ENCODE measurements around the gene POMZP3. TPM values are rescaled to one million over a fixed set of nuclear protein-coding genes. Genes with fewer than 3 reads are reported as not detected.
"Not testable (repeated sequence)": the region's sequence is repeated elsewhere in the genome, so short reads cannot be mapped to it uniquely, and the experiment has no call there.

POMZP3 gene
- total RNA-seq = 10 to 100 TPM in 3 of 6 donors, 1 to 10 TPM in 3; 6.7 to 28.3 (median 11.9) TPM

DNA sequence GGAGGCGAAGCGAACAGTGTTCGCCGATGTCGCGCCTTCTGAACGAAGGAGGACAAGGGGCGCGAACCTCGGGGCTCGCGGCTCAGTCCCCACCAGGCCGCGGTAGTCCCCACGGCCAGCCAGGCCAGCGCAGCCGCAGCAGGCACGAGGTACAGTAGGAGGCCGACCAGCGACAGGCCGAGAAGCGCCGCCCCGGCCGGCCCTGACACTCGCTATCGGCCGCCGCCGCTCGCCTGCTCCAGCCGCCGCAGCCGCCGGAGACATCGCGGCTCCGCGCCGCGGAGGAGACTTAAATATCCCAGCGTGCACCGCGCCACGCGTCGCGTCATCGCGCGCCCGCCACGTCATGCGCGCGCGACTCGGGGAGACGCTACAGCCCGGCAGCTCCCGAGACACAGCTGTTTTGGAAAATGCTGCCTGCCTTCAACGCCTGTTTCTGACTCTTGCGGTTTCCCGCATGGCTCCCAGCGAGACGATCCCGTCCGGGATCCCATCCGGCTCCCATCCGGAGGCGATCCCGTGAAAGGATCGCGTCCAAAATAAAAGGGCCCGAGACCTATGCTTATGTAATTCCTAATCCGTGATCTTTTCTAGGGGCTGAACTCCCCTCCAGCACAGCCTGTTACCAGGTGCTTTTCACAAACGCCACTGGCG is at the start of gene POMZP3:
POMZP3 (minus strand) TSS at position 291 of the 654 bp plus-strand sequence. CDS start 1,215 bp downstream, outside the sequence.
- peak in 1 of 2 donors; percentile 45 for TF ChIP-seq POLR2AphosphoS5 (IDR thresholded peaks at IDR 0.05)
- TF ChIP-seq, protein P1, sequence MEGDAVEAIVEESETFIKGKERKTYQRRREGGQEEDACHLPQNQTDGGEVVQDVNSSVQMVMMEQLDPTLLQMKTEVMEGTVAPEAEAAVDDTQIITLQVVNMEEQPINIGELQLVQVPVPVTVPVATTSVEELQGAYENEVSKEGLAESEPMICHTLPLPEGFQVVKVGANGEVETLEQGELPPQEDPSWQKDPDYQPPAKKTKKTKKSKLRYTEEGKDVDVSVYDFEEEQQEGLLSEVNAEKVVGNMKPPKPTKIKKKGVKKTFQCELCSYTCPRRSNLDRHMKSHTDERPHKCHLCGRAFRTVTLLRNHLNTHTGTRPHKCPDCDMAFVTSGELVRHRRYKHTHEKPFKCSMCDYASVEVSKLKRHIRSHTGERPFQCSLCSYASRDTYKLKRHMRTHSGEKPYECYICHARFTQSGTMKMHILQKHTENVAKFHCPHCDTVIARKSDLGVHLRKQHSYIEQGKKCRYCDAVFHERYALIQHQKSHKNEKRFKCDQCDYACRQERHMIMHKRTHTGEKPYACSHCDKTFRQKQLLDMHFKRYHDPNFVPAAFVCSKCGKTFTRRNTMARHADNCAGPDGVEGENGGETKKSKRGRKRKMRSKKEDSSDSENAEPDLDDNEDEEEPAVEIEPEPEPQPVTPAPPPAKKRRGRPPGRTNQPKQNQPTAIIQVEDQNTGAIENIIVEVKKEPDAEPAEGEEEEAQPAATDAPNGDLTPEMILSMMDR (IDR thresholded peaks at IDR 0.05) = peak in 1 of 6 experiments; percentile 10
- peak in 2 of 4 donors; percentile 75 to 83 for TF ChIP-seq POLR2A (IDR thresholded peaks at IDR 0.05)
- H3K27me3 ChIP-seq, H3K9me3 ChIP-seq, H3K36me3 ChIP-seq, H3K4me1 ChIP-seq: not testable (repeated sequence)
- DNase-seq (peak in 1 of 2 donors; percentile 90), ATAC-seq (ENCODE audit: low FRiP score in 2 of 2) (peak; percentile 97 to 99)
- no CpG with 5 or more reads among the region's 78 CpGs for WGBS, 2 donors
- Histone ChIP-seq H3K4me3 (peak within 1 kb of the TSS; percentile 48 to 61 (median 54)), H3K27ac (peak within 1 kb of the TSS; percentile 84 to 89 (median 88))

GRCh38 chr7:76675783-76676182 is 48.7 kb upstream of the POMZP3 start:
- not testable (repeated sequence) for H3K36me3 ChIP-seq; H3K4me1 ChIP-seq; H3K27ac ChIP-seq; H3K4me3 ChIP-seq; DNase-seq; H3K9me3 ChIP-seq; ATAC-seq (ENCODE audit: low FRiP score in 2 of 2); H3K27me3 ChIP-seq
- WGBS, 2 donors = 82 to 92% methylated on average over 2 of the region's 2 CpGs

- H3K27me3 ChIP-seq; DNase-seq; H3K4me3 ChIP-seq; H3K36me3 ChIP-seq; ATAC-seq (ENCODE audit: low FRiP score in 2 of 2); H3K27ac ChIP-seq; H3K9me3 ChIP-seq; H3K4me1 ChIP-seq: not testable (repeated sequence)
- WGBS, 2 donors = 84 to 86% methylated on average over 5 of the region's 5 CpGs
These were observed 46.3 kb upstream of the POMZP3 start for GRCh38 chr7:76673346-76673745.

- H3K27me3 ChIP-seq; H3K9me3 ChIP-seq; DNase-seq; ATAC-seq (ENCODE audit: low FRiP score in 2 of 2); H3K4me3 ChIP-seq; H3K4me1 ChIP-seq; H3K36me3 ChIP-seq; H3K27ac ChIP-seq: not testable (repeated sequence)
These were observed 32.1 kb upstream of the POMZP3 start for GRCh38 chr7:76659212-76659611.

GRCh38 chr7:76656425-76656824 is 29.3 kb upstream of the POMZP3 start:
- H3K9me3 ChIP-seq; ATAC-seq (ENCODE audit: low FRiP score in 2 of 2): not testable (repeated sequence)

GRCh38 chr7:76642620-76643019 is 15.5 kb upstream of the POMZP3 start:
- H3K27me3 ChIP-seq; H3K36me3 ChIP-seq; H3K27ac ChIP-seq; H3K9me3 ChIP-seq; H3K4me3 ChIP-seq; ATAC-seq (ENCODE audit: low FRiP score in 2 of 2); H3K4me1 ChIP-seq; DNase-seq: not testable (repeated sequence)
- WGBS, 2 donors = no CpG with 5 or more reads among the region's 5 CpGs

More at GRCh38 chr7:76656425-76656824, 29.3 kb upstream of the POMZP3 start:
- 48 to 59% methylated on average over 2 of the region's 2 CpGs for WGBS, 2 donors
- H3K27ac ChIP-seq, H3K36me3 ChIP-seq, H3K27me3 ChIP-seq, H3K4me3 ChIP-seq, H3K4me1 ChIP-seq, DNase-seq: not testable (repeated sequence)

DNA sequence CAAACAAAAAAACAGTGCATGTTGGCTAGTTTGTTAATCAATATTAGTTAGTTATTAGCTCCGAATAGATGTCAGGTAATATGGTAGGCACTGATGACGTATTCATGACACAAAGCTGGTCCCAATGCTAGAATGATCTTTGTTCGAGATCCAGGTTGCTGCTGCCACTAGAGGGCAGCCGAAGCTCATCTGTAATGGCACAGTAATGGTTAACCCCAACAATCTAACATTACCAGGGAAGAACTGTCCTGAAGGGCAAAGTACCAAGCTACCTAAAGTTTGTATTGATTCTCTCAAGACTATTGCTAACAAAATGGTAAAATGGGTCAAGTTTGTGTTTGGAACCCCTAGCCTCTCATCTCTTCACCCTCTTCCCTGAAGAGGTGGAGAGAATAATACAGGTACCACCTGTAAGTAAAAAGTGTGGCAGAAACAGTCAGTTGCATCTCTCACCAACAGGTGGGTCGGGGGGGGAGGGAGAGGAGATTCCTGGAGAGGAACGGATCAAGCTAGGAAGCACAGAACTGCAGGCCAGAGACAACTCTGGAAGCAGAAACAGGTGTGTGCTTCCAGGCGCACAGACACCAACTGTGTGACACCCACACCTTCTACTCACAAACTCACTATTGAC is 10.1 kb upstream of the POMZP3 start:
- H3K36me3 ChIP-seq, H3K4me3 ChIP-seq, H3K27me3 ChIP-seq, H3K4me1 ChIP-seq, H3K9me3 ChIP-seq, H3K27ac ChIP-seq, DNase-seq: not testable (repeated sequence)
- ATAC-seq (ENCODE audit: low FRiP score in 2 of 2) = peak; percentile 77 to 86
- WGBS, 2 donors = 28 to 31% methylated on average over 5 to 7 of the region's 7 CpGs

DNA sequence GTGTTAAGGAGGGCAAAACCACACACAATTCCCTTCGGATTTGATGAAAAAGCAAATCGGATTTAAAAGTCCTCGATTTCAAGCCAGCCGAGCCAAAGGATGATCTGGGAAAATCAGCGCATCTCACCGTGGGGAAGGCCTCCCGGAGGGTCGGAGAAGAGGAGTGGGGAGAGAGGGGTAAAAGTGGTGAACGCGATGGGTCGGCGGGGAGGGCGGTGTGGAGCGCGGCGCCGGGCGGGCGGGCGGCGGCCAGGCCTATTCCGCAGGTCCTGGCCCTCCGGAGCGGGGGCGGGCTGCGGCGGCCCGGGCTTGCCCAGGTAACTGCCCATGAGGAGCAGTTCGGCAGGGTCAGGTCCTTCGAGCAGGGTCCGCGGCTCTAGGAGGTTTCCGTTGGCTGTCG is 498 bp downstream of the POMZP3 start:
- Histone ChIP-seq H3K4me3 (peak overlapping the region; percentile 48 to 61 (median 54)), H3K27ac (peak overlapping the region; percentile 84 to 89 (median 88))
- 0 to 1% methylated on average over 8 to 12 of the region's 34 CpGs for WGBS, 2 donors
- not testable (repeated sequence) for H3K36me3 ChIP-seq, H3K4me1 ChIP-seq, H3K27me3 ChIP-seq, H3K9me3 ChIP-seq
- peak; percentile 13 to 84 for ATAC-seq (ENCODE audit: low FRiP score in 2 of 2)
- DNase-seq = peak in 1 of 2 donors; percentile 89

DNA sequence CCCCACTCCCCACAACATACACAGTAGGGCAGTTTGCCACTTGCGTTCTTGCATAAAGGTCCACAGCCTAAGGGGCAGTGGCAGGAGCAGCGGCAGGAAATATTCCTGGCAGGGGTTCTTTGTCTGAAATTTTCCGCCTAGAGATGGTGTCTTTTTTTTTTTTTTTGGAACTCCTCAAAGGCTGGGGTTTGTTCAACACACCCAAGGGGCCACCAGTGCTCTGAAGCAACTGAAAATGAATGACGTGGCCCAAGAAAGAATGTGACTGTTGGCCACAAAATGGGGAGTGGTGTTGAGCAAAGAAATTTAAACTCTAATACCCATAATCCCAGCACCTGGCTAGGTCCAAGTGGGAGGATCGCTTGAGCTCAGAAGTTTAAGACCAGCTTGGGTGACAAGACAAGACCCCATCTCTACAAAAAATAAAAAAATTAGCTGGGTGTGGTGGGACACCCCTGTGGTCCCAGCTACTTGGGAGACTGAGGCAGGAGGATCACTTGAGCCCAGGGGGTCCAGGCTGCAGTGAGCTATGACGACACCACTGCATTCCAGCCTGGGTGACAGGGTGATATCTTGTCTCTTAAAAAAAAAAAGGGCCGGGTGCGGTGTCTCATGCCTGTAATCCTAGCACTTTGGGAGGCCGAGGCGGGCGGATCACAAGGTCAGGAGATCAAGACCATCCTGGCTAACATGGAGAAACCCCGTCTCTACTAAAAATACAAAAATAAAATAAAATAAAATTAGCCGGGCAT is 7.5 kb downstream of the POMZP3 start:
- not testable (repeated sequence) for H3K9me3 ChIP-seq, H3K27me3 ChIP-seq, DNase-seq, H3K4me3 ChIP-seq, H3K27ac ChIP-seq, H3K4me1 ChIP-seq
- H3K36me3 ChIP-seq = peaks cover 0 to 15% (median 3%) of the 10 kb centered on the region in 4 donors
- ATAC-seq (ENCODE audit: low FRiP score in 2 of 2) = peak in 1 of 2 donors; percentile 91
- 63 to 75% methylated on average over 2 to 4 of the region's 13 CpGs for WGBS, 2 donors
